ENCODE measurements around the gene UBAC2.
A peak's percentile ranks its signal among the peaks of the same experiment; 100 is the strongest.

Gene UBAC2

DNA sequence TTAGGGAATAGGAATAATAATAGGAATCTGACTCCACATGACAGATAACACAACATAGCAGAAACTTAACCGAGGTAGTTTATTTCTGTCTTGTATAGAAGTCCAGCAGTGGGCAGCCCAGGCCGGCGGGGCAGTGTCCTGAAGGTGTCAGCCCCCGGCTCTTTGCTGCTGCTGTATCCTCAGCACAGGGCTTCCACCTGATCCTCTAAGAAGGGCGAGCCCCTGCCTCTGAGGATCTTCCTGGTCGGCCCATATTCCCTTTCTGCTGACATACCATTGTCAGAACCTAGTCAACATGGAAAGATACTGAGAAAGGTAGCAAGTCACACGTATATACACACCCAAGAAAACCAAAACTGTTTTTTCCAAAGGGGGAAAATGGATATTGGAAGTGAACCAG is 162.7 kb downstream of the UBAC2 start:
- DNase-seq, result no peak

DNA sequence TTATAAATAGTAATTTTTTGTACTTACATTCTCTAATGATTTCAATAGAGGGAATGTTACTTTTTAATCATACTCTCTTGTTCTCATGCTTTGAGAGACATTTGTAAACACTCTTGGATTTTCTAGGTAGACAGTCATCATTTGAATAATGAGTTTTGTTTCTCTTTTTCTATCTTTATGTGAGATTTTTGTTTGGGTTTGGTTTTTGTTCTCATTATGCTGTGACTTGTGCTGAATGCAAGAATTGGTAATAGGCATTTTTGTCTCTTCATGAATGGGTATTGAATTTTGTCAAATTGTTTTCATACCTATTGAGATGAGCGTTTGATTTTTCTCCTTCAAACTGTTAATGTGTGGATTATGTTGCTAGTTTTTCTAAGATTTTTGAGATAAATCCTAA is 163.3 kb downstream of the UBAC2 start:
- DNase-seq, result no peak

DNA sequence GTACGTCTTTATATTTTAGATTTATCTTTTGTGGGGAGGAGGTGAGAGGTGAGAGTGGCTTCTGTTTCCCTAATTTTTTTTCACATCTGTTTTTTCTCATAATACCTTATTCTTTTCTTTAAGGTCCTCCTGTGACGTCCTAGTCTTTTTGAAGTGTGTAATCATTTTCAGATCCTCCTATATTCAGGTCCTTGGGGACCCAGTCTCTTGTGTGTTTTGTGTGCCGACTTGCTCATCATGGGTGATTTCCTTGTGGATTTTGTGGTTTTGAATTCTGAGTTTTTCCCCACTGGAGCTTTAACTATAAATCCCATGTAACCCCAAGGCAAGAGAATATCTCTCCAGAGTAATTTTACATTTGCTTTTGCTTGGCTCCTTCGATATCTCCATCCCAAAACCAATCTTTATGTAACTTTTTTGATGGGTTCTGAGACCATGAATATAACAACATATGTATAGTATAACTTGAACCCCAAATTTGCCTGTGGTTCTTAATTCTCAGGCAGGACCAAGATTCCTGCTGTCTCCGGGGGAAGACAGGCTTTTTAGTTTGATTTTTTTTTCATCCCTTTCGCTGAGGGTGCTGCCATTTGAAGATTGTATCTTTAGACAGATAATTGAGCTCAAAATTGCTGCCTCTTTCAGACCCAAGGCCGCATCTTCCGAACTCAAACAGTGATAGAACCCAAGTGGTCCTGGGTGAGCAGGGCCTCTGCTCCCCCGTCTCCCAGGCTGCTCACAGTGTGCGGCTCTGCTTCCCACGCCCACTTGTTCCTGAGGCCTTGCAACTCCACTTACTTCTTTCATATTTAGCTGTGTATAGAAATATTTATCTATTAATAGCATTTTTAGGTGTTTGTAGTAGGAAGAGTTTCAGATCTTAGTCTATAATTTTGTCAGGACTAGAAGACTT is 165.7 kb downstream of the UBAC2 start:
- DNase-seq, result no peak

DNA sequence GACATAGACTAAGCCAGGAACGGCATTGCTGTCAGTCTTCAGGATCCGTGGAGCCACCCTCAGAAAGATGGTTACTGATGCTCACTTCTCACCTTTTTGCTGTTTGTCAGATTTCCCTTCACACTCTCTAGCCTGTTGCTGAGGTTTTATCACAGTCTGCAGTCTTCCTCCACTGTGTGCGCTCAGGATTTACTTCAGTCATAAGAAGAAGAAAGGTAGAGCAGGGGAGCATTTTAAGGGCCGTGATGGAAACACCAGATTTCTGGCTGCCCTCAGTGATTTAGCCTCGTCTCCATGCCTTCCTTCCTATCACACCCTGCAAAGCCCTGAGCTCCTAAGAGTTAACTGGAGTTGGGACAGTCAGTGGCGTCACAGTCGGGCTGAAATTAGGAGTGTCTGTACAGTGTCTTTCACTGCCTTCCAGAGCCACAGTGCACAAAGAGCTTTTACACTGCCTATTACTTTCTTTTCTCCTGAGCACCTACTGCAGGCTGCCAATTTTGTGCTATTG is 166.5 kb downstream of the UBAC2 start:
- no peak for DNase-seq

DNA sequence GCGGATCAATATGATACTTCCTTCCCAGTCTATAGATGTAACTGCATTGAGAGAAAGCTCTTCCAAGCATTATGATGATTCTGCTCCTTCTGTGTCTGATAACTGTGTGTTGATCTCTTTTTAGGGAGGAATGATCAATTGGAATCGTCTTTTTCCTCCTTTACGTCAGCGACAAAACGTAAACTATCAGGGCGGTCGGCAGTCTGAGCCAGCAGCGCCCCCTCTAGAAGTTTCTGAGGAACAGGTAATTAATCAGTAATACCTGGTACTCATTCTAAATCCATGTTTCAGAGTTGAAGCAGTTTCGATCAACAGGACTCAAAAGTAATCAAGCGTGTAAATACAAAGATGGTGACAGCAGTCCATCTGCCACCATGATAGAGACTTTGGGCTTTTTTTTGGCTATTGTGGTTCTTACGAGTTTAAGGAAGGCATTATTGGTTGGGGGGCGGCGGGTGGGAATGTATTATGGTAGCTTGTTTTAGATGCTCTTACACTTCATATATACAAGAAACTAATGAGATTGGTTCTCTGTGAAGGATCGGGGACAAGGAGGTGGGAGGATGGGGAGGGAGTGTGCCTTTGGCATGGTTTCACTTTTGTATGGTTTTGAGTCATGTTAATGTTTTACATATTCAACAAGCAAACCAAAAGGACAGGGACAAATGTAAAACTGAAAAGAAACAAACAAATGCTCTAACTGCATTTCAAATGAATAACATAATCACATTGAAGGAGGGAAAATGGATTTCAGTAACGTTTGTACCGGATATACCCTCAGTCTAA is 167.2 kb downstream of the UBAC2 start:
- no peak for DNase-seq

DNA sequence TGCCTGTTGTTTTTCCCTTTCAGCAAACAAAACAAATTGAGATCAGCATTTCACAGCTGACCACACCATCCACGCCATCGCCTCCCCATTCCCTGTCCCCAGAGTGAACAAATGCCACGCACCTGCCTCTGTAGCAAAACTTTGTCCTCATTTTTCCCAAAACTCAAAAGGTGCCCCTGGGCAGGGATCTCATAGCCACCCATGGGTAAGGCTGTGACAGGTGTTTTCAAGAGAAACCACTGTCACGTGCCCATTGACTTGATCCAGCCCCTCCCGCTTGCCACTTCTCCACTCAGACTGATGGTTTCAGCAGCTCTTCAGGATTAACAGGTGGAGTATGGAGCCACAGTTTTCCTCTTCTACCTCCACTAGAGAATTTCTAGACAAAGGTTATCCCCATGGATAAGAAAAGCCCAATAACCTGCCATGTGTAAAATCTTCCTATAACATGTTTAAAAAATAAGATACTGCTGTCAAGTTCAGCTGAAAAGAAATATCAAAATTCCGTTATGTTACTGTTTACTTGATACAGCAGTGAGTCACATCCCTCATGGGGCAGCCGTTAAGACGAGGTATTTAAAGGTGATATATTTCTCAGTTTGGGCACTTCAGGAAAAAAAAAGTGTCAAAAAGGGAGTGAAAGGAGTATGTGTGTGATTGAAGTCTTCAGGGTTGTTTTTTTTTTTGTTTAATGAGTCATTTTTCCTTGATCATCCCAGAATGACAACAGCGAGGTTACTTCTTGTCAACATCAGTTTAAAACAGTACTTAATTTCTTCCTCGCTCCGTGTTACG is 170.0 kb downstream of the UBAC2 start:
- DNase-seq, result no peak

DNA sequence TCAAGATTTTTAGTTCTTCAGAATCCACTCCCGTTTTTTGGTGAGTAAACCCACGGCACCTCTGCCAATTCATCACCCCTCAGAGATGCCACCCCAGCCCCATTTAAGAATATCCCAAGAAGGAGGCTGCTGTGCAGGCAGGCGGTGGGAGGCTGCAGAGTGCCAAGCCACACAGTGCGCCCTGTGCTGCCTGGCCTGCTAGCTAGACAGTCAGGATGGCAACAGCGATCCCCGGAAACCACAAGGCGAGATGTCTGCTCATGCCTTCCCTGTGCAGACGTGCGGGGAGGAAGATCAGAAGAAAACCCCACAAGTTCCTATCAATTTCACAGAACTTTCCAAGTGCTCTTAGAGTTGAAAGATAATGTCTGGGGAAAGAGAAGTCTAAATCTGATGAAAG is 171.3 kb downstream of the UBAC2 start:
- DNase-seq, result no peak

DNA sequence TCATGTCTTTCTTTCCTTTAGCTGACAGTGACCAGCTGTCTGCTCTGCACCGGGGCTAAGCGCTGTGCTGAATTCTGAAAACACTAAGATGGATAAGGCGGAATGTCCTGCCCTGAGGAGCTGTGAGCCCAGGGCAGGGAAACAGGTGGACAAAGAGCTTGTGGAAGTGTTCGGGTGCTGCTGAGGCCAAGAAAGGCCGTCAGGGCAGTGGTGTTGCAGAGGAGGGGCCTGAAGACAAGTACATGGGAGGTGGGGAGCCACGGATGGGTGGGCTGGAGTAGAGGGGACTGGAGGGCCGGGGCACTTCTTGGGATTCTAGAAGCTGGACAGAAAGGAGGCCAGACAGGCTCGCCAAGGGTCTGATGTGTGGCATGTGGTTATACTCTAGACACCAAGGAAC is 172.8 kb downstream of the UBAC2 start:
- no peak for DNase-seq

DNA sequence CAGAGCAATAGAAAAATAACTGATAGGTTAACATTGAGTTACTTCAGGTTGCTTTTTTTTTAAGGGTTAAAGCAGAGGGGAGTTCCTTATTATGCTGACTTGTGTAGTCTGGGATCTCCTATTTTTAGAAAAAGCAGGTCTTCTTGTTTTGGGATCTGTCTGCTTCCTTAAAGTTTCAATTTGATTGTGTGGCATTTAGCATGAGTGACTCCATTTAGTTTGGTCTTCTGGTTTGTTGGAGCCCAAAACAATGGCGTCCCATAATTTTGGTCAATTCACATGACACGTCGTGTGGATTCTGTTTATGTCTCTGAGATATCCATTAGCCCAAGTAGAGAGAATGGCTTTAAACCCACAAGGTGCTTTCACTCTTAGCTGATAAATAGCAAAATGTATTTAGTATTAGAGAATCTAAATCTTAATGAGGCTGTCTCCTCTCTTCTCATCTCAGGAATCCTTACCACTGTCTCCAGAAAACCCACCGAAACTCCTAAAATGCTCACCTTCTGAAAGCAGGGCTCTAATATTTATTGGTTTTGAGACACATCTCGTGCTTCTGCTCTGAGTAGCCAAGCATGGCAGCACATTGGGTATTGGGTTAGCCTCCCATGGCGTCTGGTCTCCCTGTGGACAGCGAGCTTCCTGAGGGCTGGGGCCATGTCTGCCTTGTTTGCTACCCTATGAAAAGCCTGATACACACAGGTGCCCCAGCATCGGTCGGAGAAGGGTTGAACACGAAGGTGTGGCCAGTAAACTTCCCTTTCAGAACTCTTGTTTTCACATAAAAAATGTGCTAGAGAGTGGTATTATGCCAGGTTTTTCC is 173.7 kb downstream of the UBAC2 start:
- no peak for DNase-seq

DNA sequence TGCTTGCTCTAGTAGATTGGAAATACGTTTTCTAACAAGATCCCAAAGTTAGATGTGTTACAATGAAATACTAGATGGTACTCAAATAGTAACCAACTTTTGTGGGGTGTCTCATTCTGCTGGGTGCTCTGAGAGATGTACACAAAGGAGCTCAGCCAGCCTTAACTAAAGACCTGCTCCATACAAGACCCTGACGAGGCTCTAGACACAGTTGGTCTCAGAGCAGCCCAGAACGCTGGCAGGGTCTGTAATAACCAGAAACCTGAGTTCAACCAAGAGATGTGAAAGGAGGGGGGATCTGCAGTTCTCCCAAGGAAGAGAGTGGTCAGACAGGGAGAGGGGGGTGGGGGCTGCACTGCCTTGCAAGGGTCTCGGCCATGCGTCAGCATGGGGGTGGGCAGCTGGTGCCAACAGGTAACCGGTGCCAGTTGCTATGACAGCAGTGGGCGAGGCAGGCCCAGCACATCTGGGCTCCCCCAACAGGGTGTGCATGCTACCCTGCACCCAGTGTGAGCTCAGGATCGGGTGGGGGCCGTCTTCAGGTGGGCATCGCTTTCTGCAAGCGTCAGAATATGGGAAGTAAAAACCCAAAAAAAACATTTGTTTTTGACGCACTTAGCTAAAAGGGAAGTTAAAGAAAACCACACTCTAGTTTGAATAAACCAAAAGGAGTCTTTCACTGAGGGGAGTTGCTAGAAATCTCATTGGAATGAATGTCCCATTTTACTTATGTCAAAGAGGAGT is 174.5 kb downstream of the UBAC2 start:
- DNase-seq, result no peak

DNA sequence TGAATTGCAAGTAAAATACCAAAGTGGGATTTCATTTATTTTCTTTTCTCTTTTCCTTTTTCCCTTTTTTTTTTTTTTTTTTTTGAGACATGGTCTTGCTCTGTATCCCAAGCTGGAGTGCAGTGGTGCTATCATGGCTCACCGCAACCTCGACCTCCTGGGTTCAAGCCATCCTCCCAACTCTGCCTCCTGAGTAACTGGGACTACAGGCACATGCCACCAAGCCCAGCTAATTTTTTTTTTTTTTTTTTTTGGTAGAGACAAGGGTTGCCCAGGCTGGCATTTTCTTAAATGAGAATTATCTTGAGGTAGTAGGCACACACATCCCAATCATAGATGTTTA is 175.1 kb downstream of the UBAC2 start:
- no peak for DNase-seq

DNA sequence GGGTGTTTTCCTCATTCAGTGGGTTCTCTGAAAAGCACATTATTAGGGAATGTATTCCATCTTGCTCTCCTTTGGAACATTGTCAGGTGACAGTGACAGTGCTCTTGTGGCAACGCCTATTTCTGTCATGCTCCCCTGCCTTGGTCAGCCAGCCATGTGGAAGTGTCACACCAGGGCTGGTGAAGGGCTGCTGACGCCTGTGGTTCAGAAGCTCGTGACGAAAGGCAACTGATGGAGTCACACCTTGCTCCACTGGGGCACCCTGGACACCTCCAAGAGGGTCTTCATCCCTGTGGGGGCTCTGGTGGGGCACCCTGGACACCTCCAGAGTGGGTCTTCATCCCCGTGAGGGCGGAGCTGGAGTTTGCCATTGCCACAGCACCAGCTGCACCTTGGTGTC is 175.5 kb downstream of the UBAC2 start:
- DNase-seq, result no peak

DNA sequence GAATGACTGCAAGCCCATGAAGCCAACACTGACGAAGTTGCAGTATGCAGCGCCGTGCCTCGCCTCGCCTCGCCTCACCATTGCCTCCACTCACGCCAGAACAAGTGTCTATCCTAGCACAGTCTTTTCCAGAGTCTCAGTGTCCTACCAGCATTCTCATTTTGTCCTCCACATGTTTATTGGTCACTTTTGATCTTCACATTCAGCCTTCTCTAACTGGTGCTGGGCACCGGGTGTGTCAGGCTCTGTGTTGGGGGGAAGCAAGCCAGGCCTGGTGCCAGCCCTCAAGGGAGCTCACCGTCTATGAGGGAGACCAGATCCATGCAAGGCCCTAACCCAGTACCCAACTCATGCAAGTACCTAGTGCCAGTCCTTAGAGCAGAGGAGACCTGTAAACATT is 176.3 kb downstream of the UBAC2 start:
- DNase-seq, result no peak

DNA sequence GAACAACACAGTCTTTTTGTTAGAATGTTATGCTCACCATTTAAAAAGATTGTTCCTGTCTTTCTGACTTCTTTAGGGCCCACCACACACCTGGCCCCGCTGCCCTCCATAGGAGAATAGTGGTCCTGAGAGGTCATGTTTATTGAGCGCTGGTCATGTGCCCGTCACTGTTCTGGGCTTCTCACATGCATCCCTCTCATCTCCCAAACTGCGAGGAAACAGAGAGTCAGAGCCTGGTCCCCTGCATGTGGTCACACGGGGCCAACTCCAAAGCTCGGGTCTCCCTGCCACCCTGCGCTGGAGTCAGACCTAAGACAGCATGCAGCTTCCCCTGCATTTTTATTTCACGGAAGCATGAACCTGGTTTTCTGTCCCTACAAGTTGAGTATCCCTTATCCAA is 177.0 kb downstream of the UBAC2 start:
- no peak for DNase-seq

DNA sequence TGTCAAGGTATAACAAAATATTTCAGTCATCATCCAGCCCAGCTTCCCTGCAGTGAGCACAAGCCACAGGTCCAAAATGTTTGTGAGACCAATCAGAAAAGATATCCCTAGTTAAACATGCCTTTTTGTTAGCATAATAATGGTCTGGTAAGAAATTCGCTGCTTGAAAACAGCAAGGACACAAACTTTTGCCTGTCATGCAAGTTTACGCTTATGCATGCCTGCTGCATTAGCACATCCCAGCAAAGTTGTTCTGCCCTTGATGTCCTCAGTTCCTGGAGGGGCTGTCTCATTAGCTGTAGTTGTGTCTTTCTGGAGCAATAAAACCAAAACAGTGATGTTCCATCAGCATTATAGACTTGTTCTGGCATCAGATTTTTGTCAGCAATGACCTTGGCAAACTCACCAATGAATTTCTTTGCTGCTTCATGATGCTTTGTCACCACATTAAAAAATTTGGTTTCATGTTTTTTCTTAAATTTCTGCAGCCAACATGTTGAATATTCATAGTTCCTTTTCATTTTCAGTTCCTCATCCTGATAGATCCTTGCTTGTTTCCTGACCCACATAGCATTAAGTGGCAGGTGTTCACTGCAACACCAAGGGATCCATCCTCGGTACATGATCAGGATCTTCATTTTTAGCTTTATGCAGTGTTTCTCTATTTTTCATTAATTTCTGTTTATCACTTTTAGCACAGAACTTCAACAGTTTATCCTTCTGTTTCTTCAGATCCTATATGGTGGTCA is 178.5 kb downstream of the UBAC2 start:
- no peak for DNase-seq

DNA sequence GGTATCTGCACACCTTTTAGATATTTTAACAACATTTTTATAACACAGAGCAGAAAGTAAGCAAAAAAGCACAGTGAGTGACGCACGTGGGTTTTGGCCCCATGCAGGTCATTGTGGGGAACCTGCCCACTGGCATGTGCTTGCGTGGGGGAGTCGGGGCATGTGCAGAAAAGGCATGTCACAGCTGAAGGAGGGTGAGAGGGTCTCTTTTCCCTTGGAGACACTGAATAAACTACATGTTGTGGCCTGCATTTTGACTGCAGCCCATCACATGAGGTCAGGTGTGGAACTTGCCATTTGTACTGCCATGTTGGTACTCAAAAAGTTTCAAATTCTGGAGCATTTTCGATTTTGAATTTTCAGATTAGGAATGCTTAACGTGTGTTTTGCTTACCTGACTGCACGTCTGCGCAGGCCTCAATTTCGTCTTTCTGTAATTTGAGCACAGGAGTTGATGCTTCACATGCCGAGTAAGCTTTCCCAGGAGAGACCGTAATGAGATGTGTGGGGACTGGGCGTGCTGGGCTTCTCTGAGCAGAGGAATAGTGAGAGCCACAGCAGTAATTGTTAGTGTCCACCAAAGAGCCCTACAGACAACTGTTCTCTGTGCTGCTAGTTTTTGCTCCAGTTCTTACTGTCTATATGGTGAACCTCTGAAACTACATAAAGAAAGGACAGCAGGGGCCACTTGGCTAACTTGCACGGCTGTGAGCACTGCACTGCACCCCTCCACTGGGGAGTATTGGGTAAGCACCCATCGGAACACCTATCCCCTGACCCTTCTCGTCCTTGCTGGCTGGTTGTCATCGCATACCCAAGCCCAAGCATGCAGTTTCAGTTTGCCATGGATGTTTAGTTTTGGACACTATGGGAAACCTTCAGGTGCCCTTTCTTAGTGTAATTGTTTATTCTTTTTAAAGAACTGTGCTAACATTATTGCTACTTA is 179.5 kb downstream of the UBAC2 start:
- DNase-seq, result no peak

DNA sequence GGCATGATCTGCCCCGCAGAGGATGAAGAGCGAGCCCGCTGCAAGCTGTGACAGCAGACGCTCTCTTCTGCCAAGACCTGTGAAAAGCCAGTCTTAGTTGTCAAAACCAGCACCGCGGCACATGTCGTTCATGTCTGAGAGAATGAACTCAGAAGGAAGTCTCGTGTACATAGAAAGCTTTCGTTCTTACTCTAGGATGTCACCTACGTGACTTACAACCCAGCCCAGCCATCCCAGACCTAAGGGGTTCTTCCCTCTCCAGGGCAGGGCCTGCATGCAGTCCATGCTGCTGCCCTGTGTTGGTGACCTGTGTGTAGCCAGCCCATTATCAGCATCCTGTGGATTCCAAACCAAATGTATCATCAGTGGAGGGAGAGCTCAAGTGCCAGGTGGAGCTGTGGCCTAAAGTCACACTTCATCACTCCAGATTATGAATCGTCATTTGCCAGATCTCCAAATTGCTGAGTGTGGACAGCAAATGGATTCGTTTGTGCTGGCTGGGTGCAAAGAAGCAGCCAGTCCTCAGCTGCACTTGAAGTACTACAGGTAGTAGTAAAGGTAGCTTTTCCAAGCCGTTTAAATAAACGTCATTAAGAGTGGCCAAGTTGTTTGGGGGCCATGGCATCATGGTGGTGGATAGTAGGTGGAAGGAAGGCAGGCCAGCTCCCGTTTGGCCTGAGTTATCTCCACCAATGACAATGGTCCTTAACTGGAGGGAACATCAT is 180.4 kb downstream of the UBAC2 start:
- DNase-seq, result peak; percentile 63

DNA sequence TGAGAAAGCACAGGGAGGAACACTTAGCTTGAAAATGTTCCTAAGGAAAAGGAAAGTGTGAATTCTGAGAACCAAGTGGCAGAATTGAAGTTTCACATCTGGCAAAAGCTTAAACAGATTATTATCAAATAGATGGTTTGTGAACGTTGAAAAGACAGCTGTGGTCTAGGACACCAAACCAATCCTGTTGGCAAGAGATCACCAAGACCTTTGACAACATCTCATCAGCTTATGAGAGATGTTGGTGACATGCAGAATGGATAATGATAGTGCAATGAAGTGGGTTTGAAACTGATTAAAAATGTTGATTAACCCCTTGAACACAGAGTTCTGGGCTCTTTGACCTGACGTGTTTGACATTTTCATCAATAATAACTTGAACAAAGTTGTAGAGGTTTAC is 181.1 kb downstream of the UBAC2 start:
- no peak for DNase-seq

All from stimulated activated CD4-positive, alpha-beta T cell treated with anti-CD3 and anti-CD28 coated beads, Interleukin-4, amount 100 ng/mL, for 1 hour (primary cell).